ENCODE measurements around the gene RAD51B. TPM values are rescaled to one million over a fixed set of nuclear protein-coding genes. Genes with fewer than 3 reads are reported as not detected.

Gene RAD51B
- total RNA-seq, 4 donors from 2014 or later, result 6.2 to 39.9 (median 12.9) TPM

DNA sequence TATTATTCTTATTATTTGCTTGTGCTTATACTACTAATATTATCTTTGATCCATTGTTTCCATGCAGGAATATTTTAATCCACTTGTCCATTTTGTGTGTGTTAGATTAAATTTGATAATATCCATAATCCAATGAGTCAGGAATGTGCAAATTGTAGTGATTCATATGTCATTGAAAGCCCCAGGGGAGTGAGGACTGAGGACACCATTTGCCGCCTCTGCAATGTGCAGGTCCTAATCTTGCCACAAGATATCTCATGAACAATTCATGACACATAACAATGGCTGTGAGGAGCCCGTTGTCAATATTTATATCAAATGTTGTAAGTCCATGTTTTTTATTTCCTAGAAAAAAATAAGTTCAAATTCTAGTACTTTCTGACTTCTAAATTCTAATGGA is 722.8 kb downstream of the RAD51B start:
- intact Hi-C loops (cut with DNase I), result loop anchor here (10.0 kb wide), 2 partner anchors 132 to 242 kb away; no protein-coding TSS in a partner anchor
- no peak for DNase-seq
- 50 to 56% methylated on average over 2 of the region's 2 CpGs for WGBS, 2 donors
- H3K27me3 ChIP-seq, result no peaks in the 10 kb centered on the region
- peak overlapping the region in 1 of 4 donors; percentile 98 for H3K27ac ChIP-seq
- TF ChIP-seq, protein P1, sequence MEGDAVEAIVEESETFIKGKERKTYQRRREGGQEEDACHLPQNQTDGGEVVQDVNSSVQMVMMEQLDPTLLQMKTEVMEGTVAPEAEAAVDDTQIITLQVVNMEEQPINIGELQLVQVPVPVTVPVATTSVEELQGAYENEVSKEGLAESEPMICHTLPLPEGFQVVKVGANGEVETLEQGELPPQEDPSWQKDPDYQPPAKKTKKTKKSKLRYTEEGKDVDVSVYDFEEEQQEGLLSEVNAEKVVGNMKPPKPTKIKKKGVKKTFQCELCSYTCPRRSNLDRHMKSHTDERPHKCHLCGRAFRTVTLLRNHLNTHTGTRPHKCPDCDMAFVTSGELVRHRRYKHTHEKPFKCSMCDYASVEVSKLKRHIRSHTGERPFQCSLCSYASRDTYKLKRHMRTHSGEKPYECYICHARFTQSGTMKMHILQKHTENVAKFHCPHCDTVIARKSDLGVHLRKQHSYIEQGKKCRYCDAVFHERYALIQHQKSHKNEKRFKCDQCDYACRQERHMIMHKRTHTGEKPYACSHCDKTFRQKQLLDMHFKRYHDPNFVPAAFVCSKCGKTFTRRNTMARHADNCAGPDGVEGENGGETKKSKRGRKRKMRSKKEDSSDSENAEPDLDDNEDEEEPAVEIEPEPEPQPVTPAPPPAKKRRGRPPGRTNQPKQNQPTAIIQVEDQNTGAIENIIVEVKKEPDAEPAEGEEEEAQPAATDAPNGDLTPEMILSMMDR (IDR thresholded peaks at IDR 0.05), result no peak
- TF ChIP-seq POLR2A (IDR thresholded peaks at IDR 0.05), result no peak
- H3K36me3 ChIP-seq, result no peaks in the 10 kb centered on the region
- H3K4me1 ChIP-seq, result peaks cover 27 to 73% (median 38%) of the 10 kb centered on the region in 3 donors
- no peak overlapping the region for H3K4me3 ChIP-seq
- H3K9me3 ChIP-seq, result no peaks in the 10 kb centered on the region

DNA sequence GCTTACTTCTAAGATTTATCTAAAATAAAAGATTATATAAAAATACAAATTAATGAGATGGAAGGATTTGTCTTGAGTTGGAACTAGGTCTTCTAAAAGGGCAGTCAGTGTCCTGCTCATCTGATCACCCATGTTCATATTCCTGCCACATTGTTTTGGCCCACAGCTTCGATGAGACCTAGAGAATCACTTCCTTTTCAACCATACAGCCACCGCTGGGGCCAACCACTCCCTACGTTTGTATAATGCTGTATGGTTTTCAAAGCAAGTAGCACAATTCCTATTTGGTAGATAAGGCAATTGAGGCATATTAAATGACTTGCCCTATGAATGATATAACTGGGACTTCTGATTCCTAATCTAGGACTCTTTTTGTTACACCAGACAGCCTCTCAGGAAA is 723.9 kb downstream of the RAD51B start:
- Histone ChIP-seq H3K4me3 (no peak overlapping the region), H3K27me3 (no peaks in the 10 kb centered on the region), H3K36me3 (no peaks in the 10 kb centered on the region), H3K9me3 (no peaks in the 10 kb centered on the region), H3K4me1 (peaks cover 39 to 82% (median 43%) of the 10 kb centered on the region in 3 donors), H3K27ac (peak overlapping the region; percentile 94 to 99 (median 96))
- intact Hi-C loops (cut with DNase I), result loop anchor here (10.0 kb wide), 2 partner anchors 131 to 241 kb away; no protein-coding TSS in a partner anchor
- TF ChIP-seq, protein P1 (IDR thresholded peaks at IDR 0.05), result no peak
- no peak for TF ChIP-seq POLR2A (IDR thresholded peaks at IDR 0.05)
- WGBS, 2 donors, result 63 to 65% methylated on average over 3 of the region's 3 CpGs
- no peak for DNase-seq

DNA sequence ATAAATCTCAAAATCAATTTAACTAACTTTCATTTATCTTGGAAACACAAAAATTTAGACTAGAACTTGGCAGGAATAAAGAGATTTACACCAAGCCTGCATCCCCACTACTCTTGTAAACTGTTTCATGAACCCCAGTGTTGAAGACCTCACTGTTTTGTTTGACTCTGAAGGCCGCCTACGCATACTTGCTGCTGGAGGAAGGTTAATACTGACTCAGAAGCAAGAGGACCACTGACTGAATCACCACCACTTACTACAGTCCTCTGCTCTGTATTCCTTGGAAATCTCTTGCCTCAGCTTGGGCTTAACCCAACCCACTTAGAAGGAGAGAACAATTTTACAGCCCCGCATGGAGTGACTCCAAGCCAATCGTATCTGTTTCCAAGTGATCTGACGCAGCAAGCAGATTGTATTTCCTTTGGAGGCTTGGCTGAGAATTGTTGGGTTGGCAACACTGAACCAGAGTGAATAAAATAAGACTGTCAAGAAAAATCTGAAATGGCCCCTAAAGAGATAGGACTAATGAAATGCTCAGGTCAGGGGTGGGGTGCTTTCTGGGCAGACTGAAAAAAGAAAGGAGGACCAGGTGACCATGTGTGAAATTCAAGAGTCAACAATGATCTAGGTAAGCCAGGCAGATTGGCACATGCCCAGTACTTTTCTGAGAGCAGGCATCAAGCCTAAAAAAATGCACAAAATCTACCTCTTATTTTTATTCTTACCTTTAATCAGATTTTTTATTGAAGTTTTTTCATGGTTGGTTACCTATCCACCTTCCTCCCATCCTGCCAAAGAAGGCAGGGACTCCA is 724.7 kb downstream of the RAD51B start:
- H3K4me3 ChIP-seq, result no peak overlapping the region
- peak in 1 of 4 donors; percentile 30 for TF ChIP-seq POLR2A (IDR thresholded peaks at IDR 0.05)
- TF ChIP-seq, protein P1 (IDR thresholded peaks at IDR 0.05), result no peak
- no peak for DNase-seq
- no peaks in the 10 kb centered on the region for H3K27me3 ChIP-seq
- no peaks in the 10 kb centered on the region for H3K36me3 ChIP-seq
- intact Hi-C loops (cut with DNase I), result loop anchor here (10.0 kb wide), 2 partner anchors 131 to 241 kb away; no protein-coding TSS in a partner anchor
- 26 to 44% methylated on average over 5 of the region's 5 CpGs for WGBS, 2 donors
- H3K4me1 ChIP-seq, result peaks cover 46 to 83% (median 49%) of the 10 kb centered on the region in 3 donors
- peak overlapping the region; percentile 94 to 99 (median 96) for H3K27ac ChIP-seq
- H3K9me3 ChIP-seq, result no peaks in the 10 kb centered on the region

DNA sequence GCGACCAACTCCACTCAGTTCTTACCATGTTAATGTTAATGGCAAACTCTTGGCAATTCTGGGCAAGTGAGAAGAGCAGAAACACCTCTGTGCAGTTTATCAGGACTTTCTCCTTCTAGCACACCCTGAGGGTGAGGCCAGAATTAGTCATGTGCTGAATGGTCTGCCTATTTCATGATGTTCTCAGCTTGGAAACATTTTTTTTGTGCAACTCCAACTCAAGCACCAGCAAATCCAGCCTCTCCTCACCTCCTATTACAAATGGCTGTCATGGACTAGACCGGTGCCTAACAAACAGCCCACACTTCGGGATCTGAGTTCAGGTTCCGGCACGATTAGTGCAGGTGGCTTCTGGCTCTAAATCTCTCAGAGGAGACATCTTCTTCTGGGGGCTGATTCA is 727.3 kb downstream of the RAD51B start:
- Histone ChIP-seq H3K4me1 (peaks cover 59 to 91% (median 62%) of the 10 kb centered on the region in 3 donors), H3K27ac (peak overlapping the region; percentile 94 to 99 (median 96)), H3K9me3 (no peaks in the 10 kb centered on the region), H3K27me3 (no peaks in the 10 kb centered on the region), H3K36me3 (no peaks in the 10 kb centered on the region), H3K4me3 (peak overlapping the region in 1 of 4 donors; percentile 3)
- 41 to 58% methylated on average over 5 of the region's 5 CpGs for WGBS, 2 donors
- no peak for DNase-seq
- intact Hi-C loops (cut with DNase I), result loop anchor here (10.0 kb wide), 2 partner anchors 128 to 238 kb away; no protein-coding TSS in a partner anchor
- TF ChIP-seq, protein P1 (IDR thresholded peaks at IDR 0.05), result no peak
- TF ChIP-seq POLR2A (IDR thresholded peaks at IDR 0.05), result no peak
